ENCODE measurements around the gene TTC24.
"Not testable (repeated sequence)": the region's sequence is repeated elsewhere in the genome, so short reads cannot be mapped to it uniquely, and the experiment has no call there.

TTC24 gene

GRCh38 chr1:156579472-156579871 is at the start of gene TTC24:
Gene TTC24, plus strand, starts transcription at chr1:156579723. Its CDS starts 1,642 bp downstream, at chr1:156581365.
- DNase-seq, result no peak

- DNase-seq, result no peak
Measured at GRCh38 chr1:156530006-156530405, 49.5 kb upstream of the TTC24 start.

- no peak for DNase-seq
Measured at GRCh38 chr1:156532374-156532773, 47.1 kb upstream of the TTC24 start.

- no peak for DNase-seq
Measured at GRCh38 chr1:156533568-156534220, 45.8 kb upstream of the TTC24 start.

GRCh38 chr1:156534424-156535060 is 45.0 kb upstream of the TTC24 start:
- DNase-seq, result no peak

GRCh38 chr1:156537027-156537426 is 42.5 kb upstream of the TTC24 start:
- no peak for DNase-seq

GRCh38 chr1:156538711-156539440 is 40.6 kb upstream of the TTC24 start:
- no peak for DNase-seq

GRCh38 chr1:156539818-156540355 is 39.6 kb upstream of the TTC24 start:
- no peak for DNase-seq

GRCh38 chr1:156540955-156541354 is 38.6 kb upstream of the TTC24 start:
- DNase-seq, result no peak

- DNase-seq, result no peak
Measured at GRCh38 chr1:156543066-156543465, 36.5 kb upstream of the TTC24 start.

- no peak for DNase-seq
Measured at GRCh38 chr1:156544592-156545102, 34.9 kb upstream of the TTC24 start.

- DNase-seq, result no peak
Measured at GRCh38 chr1:156546267-156546666, 33.3 kb upstream of the TTC24 start.

GRCh38 chr1:156547434-156547833 is 32.1 kb upstream of the TTC24 start:
- DNase-seq, result no peak

GRCh38 chr1:156547982-156548381 is 31.5 kb upstream of the TTC24 start:
- no peak for DNase-seq

- no peak for DNase-seq
Measured at GRCh38 chr1:156549390-156549789, 30.1 kb upstream of the TTC24 start.

GRCh38 chr1:156549831-156550230 is 29.7 kb upstream of the TTC24 start:
- DNase-seq, result no peak

- DNase-seq, result no peak
Measured at GRCh38 chr1:156550346-156550745, 29.2 kb upstream of the TTC24 start.

- no peak for DNase-seq
Measured at GRCh38 chr1:156551066-156551643, 28.4 kb upstream of the TTC24 start.

- DNase-seq, result no peak
Measured at GRCh38 chr1:156551869-156552268, 27.7 kb upstream of the TTC24 start.

- no peak for DNase-seq
Measured at GRCh38 chr1:156552518-156552917, 27.0 kb upstream of the TTC24 start.

GRCh38 chr1:156552937-156553336 is 26.6 kb upstream of the TTC24 start:
- not testable (repeated sequence) for DNase-seq

- DNase-seq, result no peak
Measured at GRCh38 chr1:156553860-156554485, 25.6 kb upstream of the TTC24 start.

- DNase-seq, result no peak
Measured at GRCh38 chr1:156554971-156555370, 24.6 kb upstream of the TTC24 start.

Measured in NCI-H748 treated with DMSO at 0.1 percent for 48 hours (cell line).